ENCODE data around the gene HIBADH.

The HIBADH gene

GRCh38 chr7:27634671-27635493 is 27.8 kb downstream of the HIBADH start:
- DNase-seq = no peak

- no peak for DNase-seq
Measured at GRCh38 chr7:27633062-27633461, 29.6 kb downstream of the HIBADH start.

GRCh38 chr7:27631391-27631790 is 31.3 kb downstream of the HIBADH start:
- no peak for DNase-seq

- DNase-seq = no peak
Measured at GRCh38 chr7:27627146-27627545, 35.5 kb downstream of the HIBADH start.

- no peak for DNase-seq
Measured at GRCh38 chr7:27619492-27619891, 43.2 kb downstream of the HIBADH start.

GRCh38 chr7:27617651-27618381 is 44.9 kb downstream of the HIBADH start:
- no peak for DNase-seq

GRCh38 chr7:27616914-27617548 is 45.7 kb downstream of the HIBADH start:
- DNase-seq = no peak

GRCh38 chr7:27616186-27616491 is 46.5 kb downstream of the HIBADH start:
- no peak for DNase-seq

GRCh38 chr7:27615420-27616185 is 47.1 kb downstream of the HIBADH start:
- DNase-seq = no peak

GRCh38 chr7:27614095-27614494 is 48.6 kb downstream of the HIBADH start:
- no peak for DNase-seq

GRCh38 chr7:27611059-27611458 is 51.6 kb downstream of the HIBADH start:
- no peak for DNase-seq

GRCh38 chr7:27608776-27609495 is 53.7 kb downstream of the HIBADH start:
- DNase-seq = no peak

GRCh38 chr7:27607210-27607606 is 55.5 kb downstream of the HIBADH start:
- no peak for DNase-seq

GRCh38 chr7:27606270-27607209 is 56.1 kb downstream of the HIBADH start:
- no peak for DNase-seq

- no peak for DNase-seq
Measured at GRCh38 chr7:27605689-27606269, 56.9 kb downstream of the HIBADH start.

- DNase-seq = no peak
Measured at GRCh38 chr7:27605283-27605682, 57.4 kb downstream of the HIBADH start.

GRCh38 chr7:27603813-27604212 is 58.9 kb downstream of the HIBADH start:
- no peak for DNase-seq

GRCh38 chr7:27602766-27603165 is 59.9 kb downstream of the HIBADH start:
- no peak for DNase-seq

- no peak for DNase-seq
Measured at GRCh38 chr7:27601217-27601616, 61.5 kb downstream of the HIBADH start.

- DNase-seq = no peak
Measured at GRCh38 chr7:27600247-27600646, 62.4 kb downstream of the HIBADH start.

- no peak for DNase-seq
Measured at GRCh38 chr7:27595009-27595408, 67.7 kb downstream of the HIBADH start.
